Keratinocyte (primary cell): ENCODE data around the gene SMARCA2. TPM values are rescaled to one million over a fixed set of nuclear protein-coding genes. Genes with fewer than 3 reads are reported as not detected.

Experiments used
- DNase-seq: peaks from one replicate; pipeline ENCODE4 v3.0.0-alpha.2; 2011; ENCODE audit warnings: low read depth, missing footprints, low spot score
- FAIRE-seq: peaks from 2 replicates; lab custom pipeline; 2011; peaks lifted over from hg19 to GRCh38; lab: Jason Lieb, UNC
- H2AFZ ChIP-seq: 2 replicates; pipeline ENCODE4 v1.6.0; 2012; ENCODE audit warnings: low read length, control low read depth, inconsistent platforms; ENCODE audit not compliant: control insufficient read depth
- H3K27ac ChIP-seq: 2 replicates; pipeline ENCODE4 v1.5.1; 2011; ENCODE audit warnings: low read length; ENCODE audit not compliant: control insufficient read depth, insufficient read depth
- H3K27me3 ChIP-seq: 3 replicates; pipeline ENCODE4 v1.6.0; 2011; ENCODE audit warnings: low read length; ENCODE audit not compliant: control insufficient read depth, insufficient read depth; ENCODE audit errors: extremely low read depth
- H3K36me3 ChIP-seq, 2 experiments: 2 replicates in 1 of 2; 3 replicates in 1 of 2; pipeline ENCODE4 v1.5.1; 2011; ENCODE audit warnings: low read length in 2 of 2, mild to moderate bottlenecking in 1 of 2; ENCODE audit not compliant: control insufficient read depth in 2 of 2, insufficient read depth in 2 of 2; ENCODE audit errors: extremely low read depth in 1 of 2
- H3K4me1 ChIP-seq: 3 replicates; pipeline ENCODE4 v1.5.1; 2011; ENCODE audit warnings: low read length; ENCODE audit not compliant: control insufficient read depth, insufficient read depth; ENCODE audit errors: extremely low read depth
- H3K4me2 ChIP-seq: 3 replicates; pipeline ENCODE4 v1.6.0; 2011; ENCODE audit warnings: low read depth, low read length; ENCODE audit not compliant: control insufficient read depth, insufficient read depth; ENCODE audit errors: extremely low read depth
- H3K4me3 ChIP-seq, 3 experiments: fragments of 200-600 bp in 1 of 3; sonication (generic) in 1 of 3; 2 replicates in 2 of 3; 3 replicates in 1 of 3; pipeline ENCODE4 v1.5.1; 2011 to 2016; ENCODE audit warnings: low read length in 3 of 3, mild to moderate bottlenecking in 3 of 3, control low read depth in 2 of 3, inconsistent platforms in 1 of 3, low read depth in 1 of 3, mixed read lengths in 1 of 3, mixed run types in 1 of 3, moderate library complexity in 1 of 3; ENCODE audit not compliant: control insufficient read depth in 2 of 3, insufficient read depth in 2 of 3; ENCODE audit errors: extremely low read depth in 1 of 3
- H3K79me2 ChIP-seq: 2 replicates; pipeline ENCODE4 v1.6.0; 2012; ENCODE audit warnings: low read length; ENCODE audit not compliant: control insufficient read depth, insufficient read depth
- H3K9ac ChIP-seq: 3 replicates; pipeline ENCODE4 v1.6.0; 2011; ENCODE audit warnings: low read length; ENCODE audit not compliant: control insufficient read depth, insufficient read depth; ENCODE audit errors: extremely low read depth
- H3K9me1 ChIP-seq: 3 replicates; pipeline ENCODE4 v1.6.0; 2011; ENCODE audit warnings: low read length; ENCODE audit not compliant: control insufficient read depth, insufficient read depth; ENCODE audit errors: extremely low read depth
- H3K9me3 ChIP-seq: 2 replicates; pipeline ENCODE4 v1.5.1; 2012; ENCODE audit warnings: low read depth, low read length; ENCODE audit not compliant: control insufficient read depth
- H4K20me1 ChIP-seq: 3 replicates; pipeline ENCODE4 v1.6.0; 2011; ENCODE audit warnings: low read length; ENCODE audit not compliant: control insufficient read depth, insufficient read depth; ENCODE audit errors: extremely low read depth
- CTCF ChIP-seq, 3 experiments: IDR thresholded peaks in 1 of 3; conservative IDR thresholded peaks in 1 of 3; optimal IDR thresholded peaks in 1 of 3; 2 replicates in 2 of 3; 3 replicates in 1 of 3; pipeline versions ENCODE3 to v1.5.1; 2011; ENCODE audit warnings: low read length in 3 of 3, mild to moderate bottlenecking in 3 of 3, moderate library complexity in 2 of 3, control low read depth in 1 of 3, inconsistent platforms in 1 of 3; ENCODE audit not compliant: insufficient read depth in 2 of 3; ENCODE audit errors: extremely low read depth in 1 of 3
- EZH2 ChIP-seq: IDR thresholded peaks from one replicate; pipeline ENCODE4 v1.6.1; 2012; ENCODE audit warnings: inconsistent platforms, mild to moderate bottlenecking, low read length, moderate library complexity
- dilution Hi-C: fragments of 300-500 bp; cut with MboI; formaldehyde crosslinking; loops from one replicate; pipeline ENCODE4 v1.7.0; 2020; ENCODE audit warnings: low sequenced_read_pairs; ENCODE audit not compliant: extremely low pct_ligation_motif_present
- polyA plus RNA-seq, 5 experiments: library from polyadenylated mRNA; depleted of rRNA in 3 of 5; stranded (reverse) in 3 of 5; stranded (forward) in 1 of 5; unstranded in 1 of 5; fragments of >200 nt; gene quantifications; 1 replicate in 1 of 5; 2 replicates in 3 of 5; 3 replicates in 1 of 5; pipeline versions ENCODE4 v1.2.1 to v1.2.3, GENCODE V29; 2011 to 2012; ENCODE audit warnings: missing spikeins in 2 of 5, low read depth in 1 of 5, low replicate concordance in 1 of 5

Gene SMARCA2
- polyA plus RNA-seq, 1 donor (not counting 4 experiments of a cell fraction or from before 2014, with no cell fraction given): 39.0 TPM

GRCh38 chr9:2154731-2155130 lies 139.6 kb downstream of the SMARCA2 start:
- FAIRE-seq (no peak), DNase-seq (no peak)
- Histone ChIP-seq H3K4me1 (peaks cover 33% of the 10 kb centered on the region), H3K9ac (no peak overlapping the region), H3K9me3 (no peaks in the 10 kb centered on the region), H2AFZ (no peak overlapping the region), H3K36me3 (peaks cover 0 to 3% of the 10 kb centered on the region in 2 experiments), H3K27ac (no peak overlapping the region), H3K4me2 (no peak overlapping the region), H3K9me1 (no peaks in the 10 kb centered on the region), H3K79me2 (peaks cover 8% of the 10 kb centered on the region), H3K4me3 (no peak overlapping the region), H3K27me3 (no peaks in the 10 kb centered on the region), H4K20me1 (no peaks in the 10 kb centered on the region)
- dilution Hi-C loops: no loop called here
- no peak for TF ChIP-seq EZH2
- TF ChIP-seq CTCF (optimal IDR thresholded peaks at IDR 0.05 in 1 of 3, IDR thresholded peaks at IDR 0.05 in 1 of 3, conservative IDR thresholded peaks at IDR 0.05 in 1 of 3; ENCODE audit: extremely low read depth in 1 of 3, insufficient read depth in 2 of 3, low read length in 3 of 3): no peak

- Histone ChIP-seq H3K4me3 (peak overlapping the region in 2 of 3 experiments; percentile 25 to 43), H3K27ac (peak overlapping the region; percentile 55), H3K4me2 (peak overlapping the region; percentile 99), H3K9ac (no peak overlapping the region), H3K36me3 (no peaks in the 10 kb centered on the region), H3K9me1 (no peaks in the 10 kb centered on the region), H2AFZ (peak overlapping the region; percentile 39), H4K20me1 (no peaks in the 10 kb centered on the region), H3K9me3 (no peaks in the 10 kb centered on the region), H3K27me3 (no peaks in the 10 kb centered on the region), H3K79me2 (peaks cover 18% of the 10 kb centered on the region), H3K4me1 (peaks cover 35% of the 10 kb centered on the region)
- no peak for TF ChIP-seq EZH2
- TF ChIP-seq CTCF (optimal IDR thresholded peaks at IDR 0.05 in 1 of 3, IDR thresholded peaks at IDR 0.05 in 1 of 3, conservative IDR thresholded peaks at IDR 0.05 in 1 of 3; ENCODE audit: extremely low read depth in 1 of 3, insufficient read depth in 2 of 3, low read length in 3 of 3): no peak
- FAIRE-seq: peak; percentile 17
- dilution Hi-C loops: no loop called here
- no peak for DNase-seq
Measured at GRCh38 chr9:2155966-2156365, 140.8 kb downstream of the SMARCA2 start.
